PC-9 (cell line): ENCODE data around the gene ARHGAP42.

ENCODE experiments used
- EZH2 ChIP-seq: fragments of 200-600 bp; sonication (generic); IDR thresholded peaks from 2 replicates; pipeline ENCODE4 v1.8.0; 2017; ENCODE audit warnings: antibody characterized with exemption, low read depth
- TF ChIP-seq, protein P1 (sequence below): fragments of 200-600 bp; sonication (generic); conservative IDR thresholded peaks from 2 replicates; pipeline ENCODE4 v1.6.1; 2017; ENCODE audit warnings: mixed run types, antibody characterized with exemption, mild to moderate bottlenecking, moderate library complexity

- TF ChIP-seq, protein P1, sequence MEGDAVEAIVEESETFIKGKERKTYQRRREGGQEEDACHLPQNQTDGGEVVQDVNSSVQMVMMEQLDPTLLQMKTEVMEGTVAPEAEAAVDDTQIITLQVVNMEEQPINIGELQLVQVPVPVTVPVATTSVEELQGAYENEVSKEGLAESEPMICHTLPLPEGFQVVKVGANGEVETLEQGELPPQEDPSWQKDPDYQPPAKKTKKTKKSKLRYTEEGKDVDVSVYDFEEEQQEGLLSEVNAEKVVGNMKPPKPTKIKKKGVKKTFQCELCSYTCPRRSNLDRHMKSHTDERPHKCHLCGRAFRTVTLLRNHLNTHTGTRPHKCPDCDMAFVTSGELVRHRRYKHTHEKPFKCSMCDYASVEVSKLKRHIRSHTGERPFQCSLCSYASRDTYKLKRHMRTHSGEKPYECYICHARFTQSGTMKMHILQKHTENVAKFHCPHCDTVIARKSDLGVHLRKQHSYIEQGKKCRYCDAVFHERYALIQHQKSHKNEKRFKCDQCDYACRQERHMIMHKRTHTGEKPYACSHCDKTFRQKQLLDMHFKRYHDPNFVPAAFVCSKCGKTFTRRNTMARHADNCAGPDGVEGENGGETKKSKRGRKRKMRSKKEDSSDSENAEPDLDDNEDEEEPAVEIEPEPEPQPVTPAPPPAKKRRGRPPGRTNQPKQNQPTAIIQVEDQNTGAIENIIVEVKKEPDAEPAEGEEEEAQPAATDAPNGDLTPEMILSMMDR, result no peak
- no peak for TF ChIP-seq EZH2
Observed at GRCh38 chr11:100673063-100673462, 14.0 kb upstream of the ARHGAP42 start.
